Dermis blood vessel endothelial cell (primary cell): Measurements from ENCODE around the gene CCDC13. TPM values are rescaled to one million over a fixed set of nuclear protein-coding genes. Genes with fewer than 3 reads are reported as not detected.

Experiments used
- DNase-seq: peaks from one replicate; pipeline ENCODE4 v3.0.0; 2010
- total RNA-seq: library from RNA; depleted of rRNA; stranded (reverse); fragments of >200 nt; gene quantifications from 2 replicates; pipeline ENCODE4 v1.2.3, GENCODE V29; 2014

CCDC13 gene
- total RNA-seq, 1 donor from 2014 or later: 1.0 TPM

- no peak for DNase-seq
Observed at GRCh38 chr3:42796332-42796885, 23.4 kb upstream of the CCDC13 start.

- DNase-seq: no peak
Observed at GRCh38 chr3:42795621-42796181, 22.6 kb upstream of the CCDC13 start.

DNA sequence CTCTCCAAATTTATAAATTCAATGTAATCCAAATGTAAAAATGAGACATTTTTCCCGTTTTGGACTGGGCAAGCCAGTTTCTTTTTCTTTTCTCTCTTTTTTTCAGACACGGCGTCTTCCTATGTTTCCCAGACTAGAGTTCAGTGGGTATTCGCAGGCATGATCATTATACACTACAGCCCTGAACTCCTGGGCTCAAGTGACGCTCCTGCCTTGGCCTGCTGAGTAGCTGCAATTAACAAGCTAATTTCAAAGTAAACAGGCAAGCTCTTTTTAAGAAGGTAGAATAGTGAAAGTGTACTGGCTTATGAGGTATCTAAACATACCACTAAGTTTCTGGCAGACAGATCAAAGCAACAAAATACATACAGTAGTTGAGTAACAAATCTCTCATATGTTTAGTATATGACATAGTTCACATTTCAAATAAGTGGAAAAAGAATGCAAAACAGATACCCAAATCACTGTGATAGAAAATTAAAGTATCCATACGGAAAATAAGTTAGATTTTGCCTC is 17.7 kb upstream of the CCDC13 start:
- DNase-seq: no peak

- DNase-seq: no peak
Observed at GRCh38 chr3:42786631-42787030, 13.6 kb upstream of the CCDC13 start.

- DNase-seq: no peak
Observed at GRCh38 chr3:42786212-42786611, 13.2 kb upstream of the CCDC13 start.

- DNase-seq: peak; percentile 89
Observed at GRCh38 chr3:42780892-42781700, 8.0 kb upstream of the CCDC13 start.

DNA sequence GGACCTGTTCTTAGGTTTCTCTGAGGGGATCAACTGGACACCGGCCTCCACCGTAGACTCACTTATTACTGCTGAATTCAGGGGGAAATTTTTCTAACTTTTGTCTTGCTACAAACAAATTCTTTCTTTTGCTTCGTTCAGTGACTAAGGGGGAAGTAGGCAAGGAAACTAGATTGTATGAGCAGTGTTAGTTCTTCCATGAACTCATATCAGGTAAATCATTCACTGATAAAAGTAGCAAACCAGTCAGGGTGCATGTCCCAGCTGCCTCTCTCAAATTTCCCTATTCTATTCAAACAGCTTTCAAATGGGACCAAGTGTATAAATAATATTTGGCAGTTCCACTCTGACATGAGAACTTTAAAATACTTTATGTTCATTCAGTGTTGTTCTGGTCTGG is 7.3 kb upstream of the CCDC13 start:
- no peak for DNase-seq

GRCh38 chr3:42778644-42779043 is 5.6 kb upstream of the CCDC13 start:
- no peak for DNase-seq

GRCh38 chr3:42773409-42773751 is 327 bp upstream of the CCDC13 start:
- no peak for DNase-seq

GRCh38 chr3:42771271-42771670 is 1.8 kb downstream of the CCDC13 start:
- DNase-seq: no peak

DNA sequence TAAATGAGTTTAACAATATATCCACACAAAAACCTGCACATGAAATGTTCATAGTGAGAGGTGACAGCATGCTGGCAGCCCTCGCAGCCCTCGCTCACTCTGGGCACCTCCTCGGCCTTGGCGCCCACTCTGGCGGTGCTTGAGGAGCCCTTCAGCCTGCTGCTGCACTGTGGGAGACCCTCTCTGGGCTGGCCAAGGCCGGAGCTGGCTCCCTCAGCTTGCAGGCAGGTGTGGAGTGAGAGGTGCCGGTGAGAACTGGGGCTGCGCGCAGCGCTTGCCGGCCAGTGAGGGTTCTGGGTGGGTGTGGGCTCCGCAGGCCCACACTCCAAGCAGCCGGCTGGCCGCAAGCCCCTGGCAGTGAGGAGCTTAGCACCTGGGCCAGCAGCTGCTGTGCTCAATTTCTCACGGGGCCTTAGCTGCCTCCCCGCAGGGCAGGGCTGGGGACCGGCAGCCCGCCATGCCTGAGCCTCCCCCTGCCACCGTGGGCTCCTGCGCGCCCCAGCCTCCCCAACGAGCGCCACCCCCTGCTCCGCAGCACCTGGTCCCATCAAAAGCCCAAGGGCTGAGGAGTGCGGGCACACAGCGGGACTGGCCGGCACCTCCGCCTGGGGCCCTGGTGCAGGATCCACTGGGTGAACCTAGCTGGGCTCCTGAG is 3.4 kb downstream of the CCDC13 start:
- DNase-seq: no peak

- DNase-seq: no peak
Observed at GRCh38 chr3:42764561-42765295, 8.3 kb downstream of the CCDC13 start.

GRCh38 chr3:42764115-42764514 is 8.9 kb downstream of the CCDC13 start:
- no peak for DNase-seq

GRCh38 chr3:42763021-42763420 is 10.0 kb downstream of the CCDC13 start:
- DNase-seq: no peak

DNA sequence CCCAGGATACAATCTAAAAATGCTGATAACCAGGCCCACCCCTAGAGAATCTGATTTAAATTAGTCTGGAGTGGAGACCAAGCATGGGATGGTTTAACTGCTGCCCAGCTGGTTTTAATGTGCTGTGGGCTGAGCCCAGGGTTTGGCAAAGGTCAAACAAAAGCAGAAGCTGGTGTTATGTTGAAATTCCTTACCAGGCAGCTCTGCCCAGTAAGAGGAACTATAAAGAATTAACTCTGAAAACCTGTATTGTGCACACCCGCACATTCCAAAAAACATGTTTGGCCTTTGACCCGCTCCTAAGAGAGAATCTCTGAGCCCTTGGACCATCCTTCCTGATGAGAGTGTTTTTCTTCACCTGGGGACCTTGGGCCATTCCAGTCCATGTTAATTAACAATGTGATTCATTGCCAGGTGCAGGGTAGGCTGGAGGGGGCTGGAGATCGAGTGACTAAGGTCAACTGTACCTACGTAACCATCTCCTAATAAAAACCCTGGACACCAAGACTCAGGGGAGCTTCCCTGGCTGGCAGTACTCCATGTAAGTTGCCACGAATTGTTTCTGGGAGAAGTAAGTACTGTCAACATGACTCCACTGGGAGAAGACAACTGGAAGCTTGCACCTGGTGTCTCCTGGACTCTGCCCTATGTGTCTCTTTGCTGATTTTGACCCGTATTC is 10.9 kb downstream of the CCDC13 start:
- DNase-seq: no peak

DNA sequence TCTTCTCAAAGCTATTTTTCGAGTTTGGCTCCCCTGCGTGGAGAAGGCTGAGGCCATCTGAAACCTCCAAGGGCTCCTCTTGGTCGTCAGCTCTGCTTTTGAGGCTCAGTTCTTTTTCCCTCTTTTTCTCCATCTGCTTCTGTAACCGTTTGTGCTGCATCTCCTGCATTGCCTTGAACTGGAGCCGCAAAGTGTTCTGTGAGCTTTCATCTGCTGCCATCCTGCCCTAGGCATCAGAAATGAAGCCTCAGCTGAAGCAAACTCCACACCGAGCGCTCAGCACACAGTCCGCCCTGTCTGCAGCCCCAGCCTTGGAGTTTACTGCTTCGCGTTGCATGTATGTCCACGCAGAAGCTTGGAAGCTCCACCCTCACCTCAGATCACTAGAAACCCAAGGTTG is 14.9 kb downstream of the CCDC13 start:
- no peak for DNase-seq

GRCh38 chr3:42756681-42757213 is 16.3 kb downstream of the CCDC13 start:
- no peak for DNase-seq

GRCh38 chr3:42755681-42756578 is 17.1 kb downstream of the CCDC13 start:
- peak; percentile 41 for DNase-seq

GRCh38 chr3:42753757-42754156 is 19.3 kb downstream of the CCDC13 start:
- no peak for DNase-seq

DNA sequence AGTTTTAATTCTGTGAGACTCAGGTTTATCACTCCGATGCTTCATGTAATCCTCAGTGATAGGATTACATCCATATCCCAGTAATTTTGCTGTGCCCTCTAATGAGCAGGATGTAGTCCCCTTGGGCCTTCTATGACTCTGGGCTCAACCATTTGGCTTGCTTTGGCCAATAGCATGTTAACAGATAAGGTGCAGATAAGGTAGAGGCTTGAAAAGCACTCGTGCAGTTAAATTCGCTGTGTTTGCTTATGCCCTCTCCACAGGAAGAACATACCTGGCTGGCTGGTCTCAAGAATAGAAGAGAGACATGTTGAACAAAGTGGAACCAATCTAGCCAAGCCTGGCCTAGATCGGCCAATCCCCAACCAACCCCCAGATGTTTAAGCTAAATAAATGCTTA is 20.1 kb downstream of the CCDC13 start:
- no peak for DNase-seq

DNA sequence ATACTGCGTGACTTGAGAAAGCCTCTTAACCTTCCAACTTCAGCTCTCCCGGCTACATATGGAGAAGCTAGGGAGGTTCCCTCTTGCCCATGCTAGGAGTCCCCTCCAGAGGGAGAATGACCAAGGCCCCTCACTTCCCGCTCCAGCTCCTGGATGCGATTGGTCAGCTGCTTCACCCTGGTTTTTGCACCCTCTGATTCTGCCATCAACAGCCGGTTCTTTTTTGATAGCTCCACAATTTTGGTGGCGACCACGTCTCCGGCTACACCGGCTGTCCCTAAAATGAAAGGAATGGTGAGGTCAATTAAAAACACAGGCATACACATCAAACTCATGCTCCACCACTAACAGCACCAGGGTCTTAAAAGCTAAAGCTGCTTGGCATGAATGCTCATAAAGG is 20.6 kb downstream of the CCDC13 start:
- DNase-seq: no peak
